ENCODE results near the gene FBXL17. TPM values are rescaled to one million over a fixed set of nuclear protein-coding genes. Genes with fewer than 3 reads are reported as not detected.

The FBXL17 gene
- total and polyA plus RNA-seq, 2 donors (not counting 1 experiment from before 2014, with no cell fraction given), result 7.3 to 40.3 TPM

DNA sequence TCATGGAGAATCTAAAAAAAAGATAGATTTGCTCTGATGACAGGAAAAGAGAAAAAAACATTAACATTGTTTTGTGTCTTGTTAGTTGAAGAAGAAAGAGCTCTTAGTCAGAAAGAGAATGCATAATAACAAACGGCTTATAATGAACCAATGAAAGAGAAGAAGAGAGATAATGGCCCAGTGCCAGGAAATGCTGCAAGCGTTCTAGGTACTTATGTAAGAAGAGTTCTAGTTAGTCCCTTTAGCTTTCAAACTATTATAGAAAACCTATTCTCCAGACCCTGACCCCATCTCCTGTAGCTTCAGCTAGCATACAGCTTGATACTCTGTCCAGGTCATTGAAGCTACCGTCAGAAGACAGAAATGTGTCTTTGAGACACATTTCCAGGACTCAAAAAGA is 70.2 kb downstream of the FBXL17 start:
- no peaks in the 10 kb centered on the region for H3K27me3 Mint-ChIP-seq
- Histone ChIP-seq H3K9ac (ENCODE audit: low read length) (no peak overlapping the region), H3K4me2 (replicated peaks; ENCODE audit: low read depth, low read length, poor library complexity, severe bottlenecking) (no peak overlapping the region), H3K9me3 (ENCODE audit: control extremely low read depth in 1 of 3, control insufficient read depth in 2 of 3, insufficient read depth in 1 of 3, low read length in 2 of 3) (no peaks in the 10 kb centered on the region), H3K36me3 (replicated peaks in 1 of 2; ENCODE audit: control extremely low read depth in 1 of 2, control insufficient read depth in 1 of 2, extremely low read depth in 1 of 2, insufficient read depth in 2 of 2, low read length in 1 of 2) (no peaks in the 10 kb centered on the region), H2AFZ (ENCODE audit: insufficient read depth, low read depth, low read length, poor library complexity, severe bottlenecking) (no peak overlapping the region), H3K79me2 (ENCODE audit: control insufficient read depth, insufficient read depth, low read length) (no peaks in the 10 kb centered on the region), H3K4me3 (ENCODE audit: control extremely low read depth in 1 of 5, extremely low read depth in 1 of 5, insufficient read depth in 1 of 5, low read depth in 2 of 5, low read length in 4 of 5) (no peak overlapping the region), H4K20me1 (ENCODE audit: control insufficient read depth, insufficient read depth, low read length, poor library complexity, severe bottlenecking) (no peaks in the 10 kb centered on the region), H3K4me1 (ENCODE audit: control insufficient read depth in 2 of 2, insufficient read depth in 2 of 2, low read length in 2 of 2) (no peaks in the 10 kb centered on the region), H3K27ac (ENCODE audit: low read length in 2 of 2) (no peak overlapping the region), H3K27me3 (replicated peaks in 1 of 4; ENCODE audit: control extremely low read depth in 1 of 4, control insufficient read depth in 3 of 4, insufficient read depth in 4 of 4, low read length in 3 of 4) (no peaks in the 10 kb centered on the region)
- 100% methylated on average over 1 of the region's 3 CpGs for WGBS (ENCODE audit: insufficient coverage)
- DNase-seq (no peak), ATAC-seq (ENCODE audit: low read depth) (no peak)
- ChIA-PET POLR2A (interaction anchor here (0.6 kb wide), 1 partner anchor 69 kb away, joined by 8 read pairs; no protein-coding TSS in a partner anchor), CTCF (interaction anchor here (0.6 to 1.5 kb wide), 2 partner anchors 9 to 51 kb away, joined by 3 to 5 read pairs; no protein-coding TSS in a partner anchor)
- H3K4me3 Mint-ChIP-seq, result no peak overlapping the region
- intact Hi-C loops (cut with micrococcal nuclease), result no loop called here
- TF ChIP-seq, protein P1, sequence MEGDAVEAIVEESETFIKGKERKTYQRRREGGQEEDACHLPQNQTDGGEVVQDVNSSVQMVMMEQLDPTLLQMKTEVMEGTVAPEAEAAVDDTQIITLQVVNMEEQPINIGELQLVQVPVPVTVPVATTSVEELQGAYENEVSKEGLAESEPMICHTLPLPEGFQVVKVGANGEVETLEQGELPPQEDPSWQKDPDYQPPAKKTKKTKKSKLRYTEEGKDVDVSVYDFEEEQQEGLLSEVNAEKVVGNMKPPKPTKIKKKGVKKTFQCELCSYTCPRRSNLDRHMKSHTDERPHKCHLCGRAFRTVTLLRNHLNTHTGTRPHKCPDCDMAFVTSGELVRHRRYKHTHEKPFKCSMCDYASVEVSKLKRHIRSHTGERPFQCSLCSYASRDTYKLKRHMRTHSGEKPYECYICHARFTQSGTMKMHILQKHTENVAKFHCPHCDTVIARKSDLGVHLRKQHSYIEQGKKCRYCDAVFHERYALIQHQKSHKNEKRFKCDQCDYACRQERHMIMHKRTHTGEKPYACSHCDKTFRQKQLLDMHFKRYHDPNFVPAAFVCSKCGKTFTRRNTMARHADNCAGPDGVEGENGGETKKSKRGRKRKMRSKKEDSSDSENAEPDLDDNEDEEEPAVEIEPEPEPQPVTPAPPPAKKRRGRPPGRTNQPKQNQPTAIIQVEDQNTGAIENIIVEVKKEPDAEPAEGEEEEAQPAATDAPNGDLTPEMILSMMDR (IDR thresholded peaks at IDR 0.05), result no peak
- no peak for TF ChIP-seq EZH2 (IDR thresholded peaks at IDR 0.05; ENCODE audit: borderline replicate concordance, insufficient read depth, low read depth, low read length, poor library complexity, severe bottlenecking)
- no peaks in the 10 kb centered on the region for H3K9me3 Mint-ChIP-seq (ENCODE audit: insufficient read depth)
- H3K27ac Mint-ChIP-seq, result no peak overlapping the region
- H3K4me1 Mint-ChIP-seq, result no peaks in the 10 kb centered on the region

DNA sequence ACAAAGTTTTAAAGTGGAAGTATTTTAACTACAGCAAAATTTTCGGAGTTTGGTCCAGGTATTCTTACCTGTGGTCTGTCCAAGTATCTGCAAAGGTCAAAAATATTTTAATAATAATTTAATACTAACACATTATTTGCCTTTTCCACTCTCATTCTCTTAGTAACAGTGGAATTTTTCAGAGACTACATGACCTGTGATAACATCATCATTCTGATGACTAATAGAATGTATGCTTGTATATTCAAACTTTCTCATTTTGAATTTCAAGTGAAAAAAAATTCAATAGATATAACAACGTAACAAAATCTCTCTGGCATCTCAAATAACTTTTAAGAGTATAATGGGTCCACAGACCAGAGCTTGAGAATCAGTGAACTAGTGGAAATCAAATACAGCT is 78.3 kb downstream of the FBXL17 start:
- ATAC-seq (ENCODE audit: low read depth), result no peak
- ChIA-PET POLR2A (no interaction called here), CTCF (no interaction called here)
- H3K4me3 ChIP-seq (ENCODE audit: control extremely low read depth in 1 of 5, extremely low read depth in 1 of 5, insufficient read depth in 1 of 5, low read depth in 2 of 5, low read length in 4 of 5), result no peak overlapping the region
- no peak overlapping the region for H3K4me3 Mint-ChIP-seq
- intact Hi-C loops (cut with micrococcal nuclease), result no loop called here
- DNase-seq, result no peak
- H3K27ac Mint-ChIP-seq, result no peak overlapping the region
- peaks cover 7% of the 10 kb centered on the region for H3K4me1 Mint-ChIP-seq
- no peak overlapping the region for H3K4me2 ChIP-seq (replicated peaks; ENCODE audit: low read depth, low read length, poor library complexity, severe bottlenecking)
- no peaks in the 10 kb centered on the region for H3K4me1 ChIP-seq (ENCODE audit: control insufficient read depth in 2 of 2, insufficient read depth in 2 of 2, low read length in 2 of 2)
- no peaks in the 10 kb centered on the region for H3K27me3 Mint-ChIP-seq
- H3K9ac ChIP-seq (ENCODE audit: low read length), result no peak overlapping the region
- H3K27ac ChIP-seq (ENCODE audit: low read length in 2 of 2), result no peak overlapping the region
- H3K27me3 ChIP-seq (replicated peaks in 1 of 4; ENCODE audit: control extremely low read depth in 1 of 4, control insufficient read depth in 3 of 4, insufficient read depth in 4 of 4, low read length in 3 of 4), result no peaks in the 10 kb centered on the region
- H3K9me3 Mint-ChIP-seq (ENCODE audit: insufficient read depth), result no peaks in the 10 kb centered on the region
- no peaks in the 10 kb centered on the region for H3K9me3 ChIP-seq (ENCODE audit: control extremely low read depth in 1 of 3, control insufficient read depth in 2 of 3, insufficient read depth in 1 of 3, low read length in 2 of 3)
- no peaks in the 10 kb centered on the region for H3K79me2 ChIP-seq (ENCODE audit: control insufficient read depth, insufficient read depth, low read length)
- H4K20me1 ChIP-seq (ENCODE audit: control insufficient read depth, insufficient read depth, low read length, poor library complexity, severe bottlenecking), result no peaks in the 10 kb centered on the region
- no peaks in the 10 kb centered on the region for H3K36me3 ChIP-seq (replicated peaks in 1 of 2; ENCODE audit: control extremely low read depth in 1 of 2, control insufficient read depth in 1 of 2, extremely low read depth in 1 of 2, insufficient read depth in 2 of 2, low read length in 1 of 2)
- no peak for TF ChIP-seq EZH2 (IDR thresholded peaks at IDR 0.05; ENCODE audit: borderline replicate concordance, insufficient read depth, low read depth, low read length, poor library complexity, severe bottlenecking)
- TF ChIP-seq, protein P1 (IDR thresholded peaks at IDR 0.05), result no peak
- H2AFZ ChIP-seq (ENCODE audit: insufficient read depth, low read depth, low read length, poor library complexity, severe bottlenecking), result no peak overlapping the region
- WGBS (ENCODE audit: insufficient coverage), result no CpG with 5 or more reads among the region's 2 CpGs
